HG03432 (cell line): ENCODE results near the gene PDK4.
"Not testable (repeated sequence)": the region's sequence is repeated elsewhere in the genome, so short reads cannot be mapped to it uniquely, and the experiment has no call there.

ENCODE experiments used
- ATAC-seq: cut with Tn5 transposase; IDR thresholded peaks from one replicate; pipeline ENCODE4 v1.9.1; 2021; ENCODE audit warnings: mild to moderate bottlenecking, moderate library complexity; ENCODE audit not compliant: unreplicated experiment

PDK4 gene

DNA sequence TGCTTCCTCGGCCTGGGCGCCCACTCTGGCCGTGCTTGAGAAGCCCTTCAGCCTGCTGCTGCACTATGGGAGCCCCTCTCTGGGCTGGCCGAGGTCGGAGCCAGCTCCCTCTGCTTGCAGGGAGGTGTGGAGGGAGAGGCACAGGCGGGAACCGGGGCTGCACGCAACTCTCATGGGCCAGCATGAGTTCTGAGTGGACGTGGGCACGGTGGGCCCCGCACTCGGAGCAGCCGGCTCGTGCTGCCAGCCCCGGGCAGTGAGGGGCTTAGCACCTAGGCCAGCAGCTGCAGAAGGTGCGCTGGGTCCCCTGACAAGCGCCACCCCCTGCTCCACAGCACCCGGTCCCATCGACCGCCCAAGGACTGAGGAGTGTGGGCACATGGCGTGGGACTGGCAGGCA lies 9.0 kb upstream of the PDK4 start:
- ATAC-seq = no peak

DNA sequence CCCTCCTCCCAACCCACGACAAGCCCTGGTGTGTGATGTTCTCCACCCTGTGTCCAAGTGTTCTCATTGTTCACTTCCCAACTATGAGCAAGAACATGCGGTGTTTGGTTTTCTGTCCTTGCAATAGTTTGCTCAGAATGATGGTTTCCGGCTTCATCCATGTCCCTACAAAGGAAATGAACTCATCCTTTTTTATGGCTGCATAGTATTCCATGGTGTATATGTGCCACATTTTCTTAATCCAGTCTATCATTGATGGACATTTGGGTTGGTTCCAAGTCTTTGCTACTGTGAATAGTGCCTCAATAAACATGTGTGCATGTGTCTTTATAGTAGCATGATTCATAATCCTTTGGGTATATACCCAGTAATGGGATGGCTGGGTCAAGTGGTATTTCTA lies 8.5 kb upstream of the PDK4 start:
- not testable (repeated sequence) for ATAC-seq

DNA sequence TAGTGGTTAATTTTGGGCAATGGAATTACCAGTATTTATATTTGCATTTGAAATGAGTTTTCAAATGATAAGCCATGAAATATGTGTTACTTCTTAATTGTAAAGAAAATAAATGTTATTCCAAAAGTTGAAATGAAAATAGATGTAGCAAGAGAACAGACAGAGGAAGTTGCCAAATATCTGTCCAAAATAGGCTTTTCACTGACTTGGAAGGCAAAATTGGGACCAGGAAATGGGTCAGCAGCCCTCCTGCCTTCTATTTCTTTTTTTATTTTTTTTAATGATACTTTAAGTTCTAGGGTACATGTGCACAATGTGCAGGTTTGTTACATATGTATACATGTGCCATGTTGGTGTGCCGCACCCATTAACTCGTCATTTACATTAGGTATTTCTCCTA lies 8.1 kb upstream of the PDK4 start:
- ATAC-seq = not testable (repeated sequence)

DNA sequence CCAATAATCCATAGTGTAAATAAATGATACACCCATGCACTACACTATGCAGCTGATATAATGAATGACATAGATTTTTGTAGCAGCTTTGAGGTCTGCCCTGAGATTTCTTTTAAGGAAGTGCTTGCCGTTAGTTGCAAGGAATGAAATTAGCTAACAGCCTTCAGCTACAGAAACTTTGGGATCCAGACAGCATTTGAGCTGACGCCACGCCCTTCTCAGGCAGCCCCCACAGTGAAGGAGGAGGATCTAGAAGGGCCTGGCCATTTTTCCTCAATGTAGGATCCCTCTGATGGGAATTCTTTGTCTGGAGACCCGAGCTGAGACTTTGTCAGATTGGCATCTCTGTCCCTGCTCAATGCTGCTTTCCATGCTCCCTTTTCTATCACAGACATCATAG lies 6.1 kb upstream of the PDK4 start:
- no peak for ATAC-seq

- no peak for ATAC-seq
These were observed 5.0 kb upstream of the PDK4 start for GRCh38 chr7:95601316-95601715.

GRCh38 chr7:95599069-95599468 lies 2.8 kb upstream of the PDK4 start:
- ATAC-seq = no peak

DNA sequence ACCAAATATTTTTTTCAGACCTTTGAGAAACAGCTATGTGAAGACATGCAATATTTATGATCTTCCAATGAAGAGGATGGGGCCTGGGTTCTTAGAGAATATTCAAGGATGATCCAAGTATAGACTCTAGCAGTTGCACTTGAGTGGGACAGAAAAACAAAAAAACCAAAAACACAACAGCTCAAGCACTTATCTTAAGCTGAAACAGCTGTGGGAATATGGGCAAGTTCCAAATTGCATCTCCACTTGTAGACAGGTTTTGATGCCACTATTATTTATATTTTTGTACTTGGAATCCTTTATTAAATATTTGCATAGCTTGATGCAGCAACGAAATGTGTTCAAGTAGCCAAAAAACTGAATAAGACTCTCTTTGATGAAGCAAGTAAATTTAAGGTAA lies 2.2 kb upstream of the PDK4 start:
- no peak for ATAC-seq

DNA sequence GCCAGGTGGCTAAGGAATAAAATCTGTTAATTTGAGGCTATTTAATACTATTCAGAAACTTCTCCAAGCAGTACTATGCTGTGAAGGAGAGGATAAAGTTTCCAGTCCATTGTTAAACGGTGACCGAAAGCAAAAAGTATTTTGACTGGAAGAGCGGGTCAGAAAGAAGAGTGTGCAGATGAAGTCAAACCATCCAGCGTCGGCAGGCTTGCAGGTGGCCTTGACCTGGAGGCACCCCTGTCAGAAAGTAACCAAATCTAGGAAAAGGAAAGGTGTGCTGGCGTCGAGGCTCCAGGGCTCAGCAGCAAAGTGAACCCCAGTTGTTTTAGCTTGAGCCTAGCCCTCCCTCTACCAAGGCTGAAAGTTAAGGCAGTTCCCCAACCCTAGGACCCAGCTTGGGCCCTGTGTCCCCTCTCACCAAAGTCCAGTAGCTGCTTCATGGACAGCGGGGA lies 544 bp downstream of the PDK4 start:
- ATAC-seq = no peak

DNA sequence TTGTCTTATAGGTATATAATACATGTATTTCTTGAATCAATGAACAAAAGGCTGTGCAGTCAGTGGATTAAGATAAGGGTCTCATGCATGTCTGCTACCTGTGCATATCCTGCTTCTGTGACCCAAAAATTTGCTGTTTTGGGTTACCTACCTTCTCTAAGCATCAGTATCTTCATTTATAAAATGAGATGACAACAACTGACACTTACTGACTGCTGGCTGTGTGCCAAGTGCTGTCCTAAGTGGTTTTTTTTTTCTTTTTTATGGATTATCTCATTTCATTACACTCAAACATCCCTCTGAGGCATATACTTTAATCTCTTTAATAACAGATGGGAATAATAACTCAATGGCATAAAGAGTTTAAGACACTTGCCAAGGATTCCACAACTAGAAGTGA lies 2.1 kb downstream of the PDK4 start:
- ATAC-seq = no peak

GRCh38 chr7:95593343-95593742 lies 3.0 kb downstream of the PDK4 start:
- no peak for ATAC-seq

DNA sequence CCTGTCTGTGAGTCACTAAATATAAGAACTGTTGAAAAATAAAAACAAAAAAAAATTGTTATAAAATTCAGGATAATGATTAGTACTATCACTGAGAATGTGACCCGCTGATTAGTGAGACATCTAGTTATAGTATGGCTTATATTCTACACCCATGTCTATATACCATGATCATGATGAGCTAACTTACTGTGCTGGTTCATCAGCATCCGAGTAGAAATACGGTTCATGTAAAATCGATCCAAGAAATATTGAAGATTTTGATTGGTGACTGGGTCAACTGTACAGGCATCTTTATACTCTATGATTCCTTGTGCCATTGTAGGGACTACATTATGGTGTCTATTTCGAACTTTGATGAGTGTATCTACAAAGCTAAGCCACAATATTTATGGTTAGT lies 3.7 kb downstream of the PDK4 start:
- no peak for ATAC-seq

DNA sequence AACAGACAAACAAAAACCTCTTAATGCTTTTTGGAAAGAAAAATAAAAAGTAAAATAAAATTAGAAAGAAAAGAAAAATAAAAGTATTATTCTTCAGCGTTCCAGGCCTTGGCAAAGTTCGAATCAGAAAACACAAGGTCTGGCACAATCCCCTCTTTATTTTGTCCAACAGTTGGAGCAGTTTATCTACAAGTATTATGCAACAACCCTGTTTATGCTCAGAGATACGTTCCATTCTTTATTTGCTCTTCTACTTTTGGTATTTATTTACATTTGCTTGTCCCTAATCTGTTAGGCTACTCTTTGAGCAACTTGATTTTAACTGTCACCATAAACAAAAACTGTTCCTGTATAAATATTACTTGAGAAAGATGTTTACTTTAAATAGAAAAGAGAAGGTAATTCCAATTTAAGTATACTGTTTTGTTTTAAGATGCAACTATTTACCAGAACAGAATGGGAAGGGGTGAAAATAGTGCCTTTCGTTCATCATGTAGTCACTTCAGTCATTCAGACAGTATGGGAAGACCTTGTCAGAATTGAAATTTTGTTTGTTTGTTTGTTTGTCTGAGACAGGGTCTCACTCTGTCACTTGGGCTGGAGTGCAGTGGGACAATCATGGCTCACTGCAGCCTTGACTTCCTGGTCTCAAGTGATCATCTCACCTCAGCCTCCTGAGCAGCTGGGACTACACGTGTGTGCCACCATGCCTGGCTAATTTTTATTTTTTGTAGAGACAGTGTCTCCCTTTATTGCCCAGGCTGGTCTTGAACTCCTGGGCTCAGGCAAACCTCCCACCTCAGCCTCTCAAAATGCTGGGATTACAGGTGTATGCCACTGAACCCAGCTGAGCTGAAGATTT lies 5.7 kb downstream of the PDK4 start:
- ATAC-seq = no peak

DNA sequence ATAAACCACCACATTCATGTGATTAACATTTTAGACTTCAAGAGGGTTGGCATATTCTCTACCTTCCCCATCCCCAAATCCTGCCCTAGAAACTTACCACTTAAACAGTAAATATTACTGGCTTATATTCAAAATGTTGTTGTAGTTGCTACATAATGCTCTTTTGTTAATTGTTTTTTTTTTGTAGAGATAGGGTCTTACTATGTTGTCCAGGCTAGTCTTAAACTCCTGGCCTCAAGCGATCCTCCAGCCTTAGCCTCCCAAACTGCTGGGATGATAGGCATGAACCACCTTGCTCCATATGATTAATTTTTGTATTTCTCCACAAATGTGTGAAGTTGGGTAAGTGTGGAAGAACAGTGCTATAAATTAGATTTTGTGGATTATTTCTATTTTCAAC lies 6.5 kb downstream of the PDK4 start:
- ATAC-seq = no peak

DNA sequence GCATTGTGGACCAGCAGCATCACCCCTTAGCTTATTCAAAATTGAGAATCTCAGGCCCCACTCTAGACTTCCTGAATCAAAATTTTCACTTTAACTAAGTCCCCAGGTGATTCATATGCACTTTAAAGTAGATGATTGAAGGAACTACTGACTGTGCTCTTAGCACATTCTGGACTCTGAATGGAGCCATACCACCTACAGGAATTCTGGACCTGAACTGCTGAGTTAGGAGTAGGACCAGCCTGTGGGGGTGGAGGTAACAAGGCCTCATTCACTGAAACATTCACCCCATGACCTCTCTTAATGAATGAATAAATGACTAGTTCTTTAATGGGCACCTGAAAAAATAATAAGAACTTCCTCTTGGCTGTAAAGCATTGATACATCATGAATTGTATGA lies 7.3 kb downstream of the PDK4 start:
- no peak for ATAC-seq

DNA sequence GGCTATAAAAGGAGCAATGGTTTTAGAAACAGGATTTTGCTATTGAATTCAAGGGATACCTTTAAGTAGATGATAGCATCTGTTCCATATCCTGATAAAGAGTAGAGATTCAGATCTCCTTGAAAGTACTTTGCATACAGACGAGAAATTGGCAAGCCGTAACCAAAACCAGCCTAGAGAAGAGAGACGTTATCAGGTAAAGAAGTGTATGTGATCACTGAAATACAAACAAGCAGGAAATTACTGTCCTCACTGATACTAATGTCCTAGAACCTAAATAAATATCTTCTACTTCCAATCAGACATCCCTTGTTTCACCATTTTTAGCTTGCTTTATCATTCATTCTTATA lies 9.4 kb downstream of the PDK4 start:
- ATAC-seq = no peak

DNA sequence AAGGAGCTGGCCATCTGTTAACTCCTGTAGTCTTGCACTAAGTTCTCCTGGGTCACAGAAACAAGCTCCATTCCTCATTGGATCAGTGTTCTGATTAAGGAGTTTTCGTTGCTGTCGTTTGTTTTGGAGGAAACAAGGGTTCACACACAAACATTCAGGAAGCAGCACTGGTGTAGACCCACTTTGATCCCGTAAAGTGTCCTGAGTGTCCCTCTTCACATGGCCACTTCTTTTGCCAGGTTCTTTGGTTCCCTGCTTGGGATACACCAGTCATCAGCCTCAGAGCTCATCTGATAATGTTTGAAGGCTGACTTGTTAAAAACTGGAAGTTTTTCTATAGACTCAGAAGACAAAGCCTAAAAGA lies 10.9 kb downstream of the PDK4 start:
- ATAC-seq = no peak

- ATAC-seq = no peak
These were observed 11.4 kb downstream of the PDK4 start for GRCh38 chr7:95584769-95585425.

DNA sequence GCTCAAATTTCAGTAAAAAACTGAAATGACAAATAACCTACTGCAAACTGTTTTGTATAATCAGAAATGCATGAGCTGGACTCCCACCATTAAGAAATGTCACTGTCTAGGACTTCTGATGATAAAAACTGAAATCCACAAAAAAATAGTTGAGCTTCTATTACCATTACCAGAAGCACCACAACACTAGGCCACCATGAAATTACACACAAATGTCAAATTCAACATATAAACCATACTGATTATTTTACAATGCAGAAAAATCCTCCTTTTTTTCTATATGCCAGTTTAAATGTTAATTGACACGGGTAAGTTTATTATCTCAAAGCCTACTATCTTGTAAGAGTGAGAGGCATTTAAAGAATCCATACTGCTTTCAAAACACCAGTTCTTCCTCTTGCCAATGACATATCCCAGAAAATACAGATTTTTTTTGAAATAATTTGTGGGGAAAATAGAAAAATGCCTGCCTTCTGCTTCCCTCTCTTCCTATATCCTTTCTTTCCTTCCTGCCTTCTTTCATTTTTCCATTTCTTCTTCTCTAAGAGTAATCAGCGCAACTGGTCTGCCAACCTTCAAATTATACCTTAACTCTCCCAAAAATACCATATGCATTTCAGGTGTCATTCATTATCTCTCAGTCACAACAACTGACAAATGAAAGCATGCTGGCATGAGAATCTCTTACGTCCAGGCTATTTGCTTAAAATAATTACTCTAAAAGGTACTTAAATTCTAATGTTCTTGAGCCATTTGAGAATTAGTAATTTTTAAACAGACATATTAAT lies 12.3 kb downstream of the PDK4 start:
- ATAC-seq = no peak

GRCh38 chr7:95582578-95583293 lies 13.6 kb downstream of the PDK4 start:
- ATAC-seq = no peak

DNA sequence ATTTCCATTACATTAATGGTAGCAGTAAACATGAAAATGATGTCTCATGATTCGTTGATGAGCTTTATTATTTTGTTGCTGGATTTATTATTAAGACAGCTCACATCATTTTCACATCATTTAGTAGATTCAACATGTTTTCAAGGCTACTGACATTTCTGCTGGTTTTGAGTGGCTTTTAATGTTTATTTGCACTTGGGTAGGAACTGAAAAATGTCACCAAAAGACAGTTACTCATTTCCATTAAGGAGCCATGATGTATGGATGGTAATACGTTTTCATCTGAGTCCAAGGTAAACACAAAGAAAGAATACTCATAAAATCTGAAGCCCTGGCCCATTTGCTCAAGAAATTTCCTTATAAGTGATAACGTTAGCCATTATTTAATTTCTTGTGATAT lies 14.8 kb downstream of the PDK4 start:
- no peak for ATAC-seq

- no peak for ATAC-seq
These were observed 17.0 kb downstream of the PDK4 start for GRCh38 chr7:95579318-95579717.
